ENCODE results near the gene NCBP1. TPM values are rescaled to one million over a fixed set of nuclear protein-coding genes. Genes with fewer than 3 reads are reported as not detected.
A peak's percentile ranks its signal among the peaks of the same experiment; 100 is the strongest.

NCBP1 gene
- total RNA-seq, 1 donor, result 37.3 TPM

GRCh38 chr9:97721396-97721795 lies 87.8 kb downstream of the NCBP1 start:
- Histone ChIP-seq H3K79me2 (ENCODE audit: insufficient read depth, low read length) (no peaks in the 10 kb centered on the region), H3K4me2 (ENCODE audit: insufficient read depth, low read length) (no peak overlapping the region), H3K27me3 (ENCODE audit: insufficient read depth, low read length) (peaks cover 42% of the 10 kb centered on the region), H3K9me3 (ENCODE audit: low read depth, low read length) (no peaks in the 10 kb centered on the region), H3K36me3 (ENCODE audit: insufficient read depth, low read length) (no peaks in the 10 kb centered on the region), H2AFZ (ENCODE audit: low read length) (no peak overlapping the region), H3K4me3 (ENCODE audit: insufficient read depth, low read length) (no peak overlapping the region), H3K4me1 (ENCODE audit: insufficient read depth, low read length) (no peaks in the 10 kb centered on the region), H3K27ac (ENCODE audit: low read depth, low read length) (no peak overlapping the region), H4K20me1 (ENCODE audit: insufficient read depth, low read length) (no peaks in the 10 kb centered on the region)
- no peak for TF ChIP-seq CTCF (IDR thresholded peaks at IDR 0.05; ENCODE audit: extremely low read depth, low read depth, low read length)
- DNase-seq (ENCODE audit: insufficient read length, low spot score, missing footprints), result peak; percentile 23

- H2AFZ ChIP-seq (ENCODE audit: low read length), result no peak overlapping the region
- no peaks in the 10 kb centered on the region for H3K79me2 ChIP-seq (ENCODE audit: insufficient read depth, low read length)
- DNase-seq (ENCODE audit: insufficient read length, low spot score, missing footprints), result no peak
- TF ChIP-seq CTCF (IDR thresholded peaks at IDR 0.05; ENCODE audit: extremely low read depth, low read depth, low read length), result no peak
- no peak overlapping the region for H3K27ac ChIP-seq (ENCODE audit: low read depth, low read length)
- no peak overlapping the region for H3K4me3 ChIP-seq (ENCODE audit: insufficient read depth, low read length)
- no peaks in the 10 kb centered on the region for H3K9me3 ChIP-seq (ENCODE audit: low read depth, low read length)
- H3K4me1 ChIP-seq (ENCODE audit: insufficient read depth, low read length), result no peaks in the 10 kb centered on the region
- no peaks in the 10 kb centered on the region for H3K36me3 ChIP-seq (ENCODE audit: insufficient read depth, low read length)
- no peaks in the 10 kb centered on the region for H4K20me1 ChIP-seq (ENCODE audit: insufficient read depth, low read length)
- H3K4me2 ChIP-seq (ENCODE audit: insufficient read depth, low read length), result no peak overlapping the region
- peaks cover 48% of the 10 kb centered on the region for H3K27me3 ChIP-seq (ENCODE audit: insufficient read depth, low read length)
These were observed 88.7 kb downstream of the NCBP1 start for GRCh38 chr9:97722331-97722730.

Other genes with a start within 250 kb of the NCBP1 start
- 8.0 and 8.8 TPM in 2 replicates for gene TDRD7, start 221.7 kb upstream of the NCBP1 start, total RNA-seq
- gene TMOD1, start 132.2 kb upstream of the NCBP1 start, total RNA-seq, result not detected in 2 replicates
- gene TSTD2, start 453 bp upstream of the NCBP1 start, total RNA-seq, result 16.3 and 19.4 TPM in 2 replicates
- 8.7 and 10.3 TPM in 2 replicates for gene XPA, start 63.5 kb downstream of the NCBP1 start, total RNA-seq
- gene FOXE1, start 219.4 kb downstream of the NCBP1 start, total RNA-seq, result not detected in 2 replicates